Bone marrow (tissue), 2 donors: ENCODE data around the gene TMEM229B.

Experiments
- DNase-seq, 2 donors: peaks; one replicate each; lab custom pipeline; 2025; lab: John Stamatoyannopoulos, UW

TMEM229B gene

GRCh38 chr14:67487937-67488893, at the start of gene TMEM229B:
Gene TMEM229B (minus strand): TSS chr14:67488721. CDS start chr14:67473923, 14,798 bp downstream.
- peak; percentile 51 to 85 for DNase-seq

- DNase-seq, result no peak
Measured at GRCh38 chr14:67537736-67538135, 49.2 kb upstream of the TMEM229B start.

GRCh38 chr14:67536087-67536486, 47.6 kb upstream of the TMEM229B start:
- DNase-seq, result no peak

GRCh38 chr14:67533754-67534085, 45.2 kb upstream of the TMEM229B start:
- no peak for DNase-seq

- peak; percentile 14 to 27 for DNase-seq
Measured at GRCh38 chr14:67532998-67533753, 44.7 kb upstream of the TMEM229B start, which contains the start of gene PLEKHH1. Gene PLEKHH1 (plus strand): TSS chr14:67533290. CDS start chr14:67541868, 8,578 bp downstream.

- DNase-seq, result no peak
Measured at GRCh38 chr14:67532606-67532997, 44.1 kb upstream of the TMEM229B start.

- no peak for DNase-seq
Measured at GRCh38 chr14:67529947-67530935, 41.7 kb upstream of the TMEM229B start.

- no peak for DNase-seq
Measured at GRCh38 chr14:67528276-67528675, 39.8 kb upstream of the TMEM229B start.

GRCh38 chr14:67527756-67528155, 39.2 kb upstream of the TMEM229B start:
- no peak for DNase-seq

- DNase-seq, result peak in 1 of 2 donors; percentile 28
Measured at GRCh38 chr14:67526676-67527459, 38.3 kb upstream of the TMEM229B start.

- no peak for DNase-seq
Measured at GRCh38 chr14:67526181-67526580, 37.7 kb upstream of the TMEM229B start.

GRCh38 chr14:67525389-67525788, 36.9 kb upstream of the TMEM229B start:
- DNase-seq, result no peak

- DNase-seq, result no peak
Measured at GRCh38 chr14:67524634-67524963, 36.1 kb upstream of the TMEM229B start.

GRCh38 chr14:67523764-67524633, 35.5 kb upstream of the TMEM229B start:
- DNase-seq, result no peak

GRCh38 chr14:67522270-67522669, 33.7 kb upstream of the TMEM229B start:
- no peak for DNase-seq

GRCh38 chr14:67520482-67520881, 32.0 kb upstream of the TMEM229B start:
- no peak for DNase-seq

GRCh38 chr14:67519406-67519805, 30.9 kb upstream of the TMEM229B start:
- DNase-seq, result no peak

- no peak for DNase-seq
Measured at GRCh38 chr14:67517083-67517482, 28.6 kb upstream of the TMEM229B start.

- no peak for DNase-seq
Measured at GRCh38 chr14:67516676-67517075, 28.2 kb upstream of the TMEM229B start.
